Endothelial cell of umbilical vein (primary cell): ENCODE results near the gene BPIFA2. TPM values are rescaled to one million over a fixed set of nuclear protein-coding genes. Genes with fewer than 3 reads are reported as not detected.

Experiments used
- BruUV-seq: library from RNA; stranded (reverse); fragments of 400-500 nt; replicated peaks from 2 replicates; lab custom pipeline; 2021; lab: Mats Ljungman, UMichigan
- CTCF ChIA-PET: fragments of 300-600, 350-600 bp; sonication (Branson Sonifier 250); formaldehyde crosslinking; loops from one replicate; lab custom pipeline; 2021; ENCODE audit warnings: antibody characterized with exemption, inconsistent platforms; lab: Charles Lee
- POLR2A ChIA-PET: fragments of 300-600, 350-600 bp; sonication (Branson Sonifier 250); formaldehyde crosslinking; loops from one replicate; lab custom pipeline; 2021; ENCODE audit warnings: antibody characterized with exemption, inconsistent platforms; lab: Charles Lee
- DNase-seq: peaks from one replicate; pipeline ENCODE4 v3.0.0-alpha.2; 2011; ENCODE audit warnings: low read depth, low spot score
- FAIRE-seq: peaks from 2 replicates; lab custom pipeline; 2011; peaks lifted over from hg19 to GRCh38; lab: Jason Lieb, UNC
- H2AFZ ChIP-seq: 2 replicates; pipeline ENCODE4 v1.6.0; 2012; ENCODE audit warnings: low read depth, low read length, control low read depth, inconsistent platforms
- H3K27ac ChIP-seq: 2 replicates; pipeline ENCODE4 v1.5.1; 2011; ENCODE audit warnings: low read depth, mild to moderate bottlenecking, control low read depth, low read length, moderate library complexity; ENCODE audit not compliant: insufficient read depth
- H3K27me3 ChIP-seq, 2 experiments: 2 replicates each; pipeline versions ENCODE4 v1.6.0 to v1.6.1; 2011; ENCODE audit warnings: low read length in 2 of 2, mixed read lengths in 1 of 2; ENCODE audit not compliant: control insufficient read depth in 2 of 2, insufficient read depth in 2 of 2
- H3K36me3 ChIP-seq, 2 experiments: 2 replicates in 1 of 2; 3 replicates in 1 of 2; pipeline ENCODE4 v1.5.1; 2011; ENCODE audit warnings: low read length in 2 of 2, mild to moderate bottlenecking in 1 of 2, moderate library complexity in 1 of 2; ENCODE audit not compliant: control insufficient read depth in 2 of 2, insufficient read depth in 2 of 2; ENCODE audit errors: extremely low read depth in 1 of 2
- H3K4me1 ChIP-seq: 3 replicates; pipeline ENCODE4 v1.5.1; 2011; ENCODE audit warnings: mild to moderate bottlenecking, low read length; ENCODE audit not compliant: control insufficient read depth, insufficient read depth; ENCODE audit errors: extremely low read depth
- H3K4me2 ChIP-seq: 2 replicates; pipeline ENCODE4 v1.6.1; 2011; ENCODE audit warnings: low read length, control low read depth, mixed read lengths; ENCODE audit not compliant: insufficient read depth
- H3K4me3 ChIP-seq, 3 experiments: fragments of 200-600 bp in 1 of 3; sonication (generic), shearing (Covaris generic) in 1 of 3; replicated peaks in 1 of 3; 2 replicates each; pipeline ENCODE4 v1.5.1; 2011 to 2016; ENCODE audit warnings: control low read depth in 3 of 3, low read length in 3 of 3, mild to moderate bottlenecking in 2 of 3, inconsistent platforms in 1 of 3, low read depth in 1 of 3, moderate library complexity in 1 of 3; ENCODE audit not compliant: insufficient read depth in 1 of 3
- H3K79me2 ChIP-seq: 2 replicates; pipeline ENCODE4 v1.6.0; 2012; ENCODE audit warnings: low read length, inconsistent platforms; ENCODE audit not compliant: control insufficient read depth, insufficient read depth
- H3K9ac ChIP-seq: replicated peaks from 2 replicates; pipeline ENCODE3; 2011; ENCODE audit warnings: low read length, control low read depth; ENCODE audit not compliant: insufficient read depth; ENCODE audit errors: extremely low read depth
- H3K9me1 ChIP-seq: replicated peaks from 3 replicates; pipeline ENCODE4 v1.6.0; 2011; ENCODE audit warnings: mild to moderate bottlenecking, low read length; ENCODE audit not compliant: control insufficient read depth, insufficient read depth; ENCODE audit errors: extremely low read depth
- H3K9me3 ChIP-seq: replicated peaks from 2 replicates; pipeline ENCODE4 v1.5.1; 2012; ENCODE audit warnings: low read length, inconsistent platforms; ENCODE audit not compliant: control insufficient read depth, insufficient read depth
- H4K20me1 ChIP-seq: replicated peaks from 2 replicates; pipeline ENCODE3; 2011; ENCODE audit warnings: mild to moderate bottlenecking, low read length; ENCODE audit not compliant: control insufficient read depth, insufficient read depth; ENCODE audit errors: extremely low read depth
- CTCF ChIP-seq, 2 donors: IDR thresholded peaks; 1 replicate in 1 of 2; 2 replicates in 1 of 2; pipeline ENCODE4 v1.5.1; 2011; ENCODE audit warnings: low read length in 2 of 2, mild to moderate bottlenecking in 2 of 2, moderate library complexity in 2 of 2, control low read depth in 1 of 2, inconsistent platforms in 1 of 2, low read depth in 1 of 2; ENCODE audit not compliant: insufficient read depth in 1 of 2; ENCODE audit errors: extremely low read depth in 1 of 2
- EZH2 ChIP-seq: IDR thresholded peaks from 2 replicates; pipeline ENCODE4 v1.6.1; 2012; ENCODE audit warnings: borderline replicate concordance, low read depth, mild to moderate bottlenecking, moderate library complexity, low read length, inconsistent platforms; ENCODE audit not compliant: severe bottlenecking
- FOS ChIP-seq: IDR thresholded peaks from 2 replicates; pipeline ENCODE4 v1.6.1; 2011; ENCODE audit warnings: mild to moderate bottlenecking, low read length, moderate library complexity, borderline replicate concordance; ENCODE audit not compliant: insufficient read depth
- JUN ChIP-seq: IDR thresholded peaks from 2 replicates; pipeline ENCODE4 v1.6.1; 2011; ENCODE audit warnings: borderline replicate concordance, low read depth; ENCODE audit not compliant: insufficient read length, insufficient read depth
- MYC ChIP-seq: IDR thresholded peaks from one replicate; pipeline ENCODE4 v1.6.1; 2011; ENCODE audit warnings: mild to moderate bottlenecking, low read depth, low read length
- POLR2AphosphoS5 ChIP-seq: IDR thresholded peaks from 2 replicates; pipeline ENCODE4 v1.6.1; 2012; ENCODE audit warnings: low read depth, mild to moderate bottlenecking, control low read depth, low read length, moderate library complexity; ENCODE audit not compliant: insufficient read depth
- dilution Hi-C: fragments of 300-500 bp; cut with MboI; formaldehyde crosslinking; loops from one replicate; pipeline ENCODE4 v1.15.0; 2019; ENCODE audit warnings: low sequenced_read_pairs; ENCODE audit not compliant: extremely low pct_ligation_motif_present
- intact Hi-C: fragments of 100-400 bp; cut with micrococcal nuclease; formaldehyde crosslinking; loops from one replicate; pipeline ENCODE4 v1.10.0; 2022
- polyA plus RNA-seq, 4 experiments: library from polyadenylated mRNA; depleted of rRNA in 3 of 4; stranded (reverse) in 3 of 4; unstranded in 1 of 4; fragments of >200 nt; gene quantifications; 2 replicates each; pipeline versions ENCODE4 v1.2.1 to v1.2.3, GENCODE V29; 2011 to 2012; ENCODE audit warnings: missing spikeins in 1 of 4
- total RNA-seq: library from RNA; stranded (reverse); gene quantifications from 2 replicates; pipeline ENCODE4 v1.2.3, GENCODE V29; 2021
- TF ChIP-seq, protein P1 (sequence below): IDR thresholded peaks from 2 replicates; pipeline ENCODE4 v1.6.1; 2011; ENCODE audit not compliant: insufficient read depth, insufficient read length

The BPIFA2 gene
- total and polyA plus RNA-seq, 2 donors (not counting 3 experiments of a cell fraction or from before 2014, with no cell fraction given): not detected

GRCh38 chr20:33133373-33133941, 34.5 kb upstream of the BPIFA2 start:
- dilution Hi-C loops: no loop called here

More at GRCh38 chr20:33133373-33133941, 34.5 kb upstream of the BPIFA2 start:
- Histone ChIP-seq H3K4me1 (no peaks in the 10 kb centered on the region), H3K9me3 (no peaks in the 10 kb centered on the region), H4K20me1 (no peaks in the 10 kb centered on the region), H3K36me3 (no peaks in the 10 kb centered on the region), H3K27me3 (no peaks in the 10 kb centered on the region), H3K4me3 (no peak overlapping the region), H3K79me2 (no peaks in the 10 kb centered on the region), H3K4me2 (no peak overlapping the region), H3K9me1 (no peaks in the 10 kb centered on the region), H3K27ac (no peak overlapping the region), H2AFZ (no peak overlapping the region), H3K9ac (no peak overlapping the region)
- TF ChIP-seq CTCF (IDR thresholded peaks at IDR 0.05; ENCODE audit: extremely low read depth in 1 of 2, insufficient read depth in 1 of 2, low read depth in 1 of 2, low read length in 2 of 2): no peak
- no peak for TF ChIP-seq FOS
- no peak for TF ChIP-seq POLR2AphosphoS5
- TF ChIP-seq MYC: no peak
- TF ChIP-seq JUN: no peak
- TF ChIP-seq, protein P1, sequence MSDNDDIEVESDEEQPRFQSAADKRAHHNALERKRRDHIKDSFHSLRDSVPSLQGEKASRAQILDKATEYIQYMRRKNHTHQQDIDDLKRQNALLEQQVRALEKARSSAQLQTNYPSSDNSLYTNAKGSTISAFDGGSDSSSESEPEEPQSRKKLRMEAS: no peak
- TF ChIP-seq EZH2: no peak
- CTCF ChIA-PET: no interaction called here
- no TSS peak for BruUV-seq
- POLR2A ChIA-PET: no interaction called here
- DNase-seq (no peak), FAIRE-seq (no peak)
- intact Hi-C loops: no loop called here
